SK-N-SH treated with all-trans-retinoic acid at 6 μM for 48 hours (cell line): ENCODE results near the gene MED20.

Experiments
- ATAC-seq: fragments of 200-7000 bp; cut with Tn5 transposase; 3 replicates; pipeline ENCODE4 v1.9.1; 2020; ENCODE audit warnings: mild to moderate bottlenecking, moderate library complexity
- BACH2 ChIP-seq: fragments of 250-450 bp; sonication (Bioruptor Pico); IDR thresholded peaks from 2 replicates; pipeline ENCODE4 v1.9.0; 2021; ENCODE audit warnings: mild to moderate bottlenecking, borderline replicate concordance
- ESRRG ChIP-seq: fragments of 250-450 bp; sonication (Bioruptor Pico); IDR thresholded peaks from 2 replicates; pipeline ENCODE4 v1.6.1; 2021; ENCODE audit warnings: mild to moderate bottlenecking
- GLIS3 ChIP-seq: fragments of 250-450 bp; sonication (Bioruptor Pico); IDR thresholded peaks from 2 replicates; pipeline ENCODE4 v1.5.0; 2020; ENCODE audit warnings: mild to moderate bottlenecking, moderate library complexity
- OSR1 ChIP-seq: fragments of 250-450 bp; sonication (Bioruptor Pico); IDR thresholded peaks from 2 replicates; pipeline ENCODE4 v1.8.0; 2022; ENCODE audit warnings: moderate library complexity, mild to moderate bottlenecking, inconsistent platforms
- PPARA ChIP-seq: fragments of 250-450 bp; sonication (Bioruptor Pico); IDR thresholded peaks from 2 replicates; pipeline ENCODE4 v1.5.0; 2020; ENCODE audit warnings: mild to moderate bottlenecking, borderline replicate concordance
- TCF4 ChIP-seq: fragments of 250-450 bp; sonication (Bioruptor Pico); IDR thresholded peaks from 2 replicates; pipeline ENCODE4 v1.8.0; 2021; ENCODE audit warnings: mild to moderate bottlenecking, moderate library complexity, borderline replicate concordance
- ZFP30 ChIP-seq: fragments of 450-650 bp; formaldehyde crosslinking; IDR thresholded peaks from 2 replicates; pipeline ENCODE4 v1.5.0; 2022; ENCODE audit warnings: mild to moderate bottlenecking, moderate library complexity
- ZNF70 ChIP-seq: fragments of 450-650 bp; formaldehyde crosslinking; IDR thresholded peaks from 2 replicates; pipeline ENCODE4 v1.5.0; 2020; ENCODE audit warnings: mild to moderate bottlenecking, moderate library complexity
- TF ChIP-seq, protein P1 (sequence below): fragments of 250-450 bp; sonication (Bioruptor Pico); IDR thresholded peaks from 2 replicates; pipeline ENCODE4 v1.5.0; 2020; ENCODE audit warnings: mild to moderate bottlenecking, moderate library complexity

Gene MED20

DNA sequence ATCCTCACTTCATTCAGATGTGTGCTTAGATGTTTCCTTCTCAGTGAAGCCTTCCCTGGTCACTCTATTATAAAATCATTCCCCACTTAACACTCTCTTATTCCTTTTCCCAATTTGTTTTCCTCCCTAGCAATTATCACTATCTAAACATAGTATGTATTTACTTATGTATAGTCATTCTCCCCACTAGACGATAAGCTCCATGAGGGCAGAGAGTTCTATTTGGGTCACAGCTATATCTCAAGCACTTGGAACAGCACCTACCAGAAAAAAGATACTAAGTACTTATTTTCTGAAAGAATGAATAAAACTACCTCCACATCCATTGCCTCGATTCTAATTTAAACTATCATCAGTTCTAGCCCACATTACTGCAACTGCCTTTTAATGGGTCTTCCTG, 62.2 kb downstream of the MED20 start:
- no peak for ATAC-seq
- TF ChIP-seq GLIS3 (CRISPR knock-in tag) (no peak), ESRRG (CRISPR knock-in tag) (no peak), ZNF70 (CRISPR knock-in tag) (no peak), ZFP30 (CRISPR knock-in tag) (no peak), BACH2 (no peak), PPARA (CRISPR knock-in tag) (no peak), OSR1 (no peak), TCF4 (CRISPR knock-in tag) (no peak)
- TF ChIP-seq, protein P1, sequence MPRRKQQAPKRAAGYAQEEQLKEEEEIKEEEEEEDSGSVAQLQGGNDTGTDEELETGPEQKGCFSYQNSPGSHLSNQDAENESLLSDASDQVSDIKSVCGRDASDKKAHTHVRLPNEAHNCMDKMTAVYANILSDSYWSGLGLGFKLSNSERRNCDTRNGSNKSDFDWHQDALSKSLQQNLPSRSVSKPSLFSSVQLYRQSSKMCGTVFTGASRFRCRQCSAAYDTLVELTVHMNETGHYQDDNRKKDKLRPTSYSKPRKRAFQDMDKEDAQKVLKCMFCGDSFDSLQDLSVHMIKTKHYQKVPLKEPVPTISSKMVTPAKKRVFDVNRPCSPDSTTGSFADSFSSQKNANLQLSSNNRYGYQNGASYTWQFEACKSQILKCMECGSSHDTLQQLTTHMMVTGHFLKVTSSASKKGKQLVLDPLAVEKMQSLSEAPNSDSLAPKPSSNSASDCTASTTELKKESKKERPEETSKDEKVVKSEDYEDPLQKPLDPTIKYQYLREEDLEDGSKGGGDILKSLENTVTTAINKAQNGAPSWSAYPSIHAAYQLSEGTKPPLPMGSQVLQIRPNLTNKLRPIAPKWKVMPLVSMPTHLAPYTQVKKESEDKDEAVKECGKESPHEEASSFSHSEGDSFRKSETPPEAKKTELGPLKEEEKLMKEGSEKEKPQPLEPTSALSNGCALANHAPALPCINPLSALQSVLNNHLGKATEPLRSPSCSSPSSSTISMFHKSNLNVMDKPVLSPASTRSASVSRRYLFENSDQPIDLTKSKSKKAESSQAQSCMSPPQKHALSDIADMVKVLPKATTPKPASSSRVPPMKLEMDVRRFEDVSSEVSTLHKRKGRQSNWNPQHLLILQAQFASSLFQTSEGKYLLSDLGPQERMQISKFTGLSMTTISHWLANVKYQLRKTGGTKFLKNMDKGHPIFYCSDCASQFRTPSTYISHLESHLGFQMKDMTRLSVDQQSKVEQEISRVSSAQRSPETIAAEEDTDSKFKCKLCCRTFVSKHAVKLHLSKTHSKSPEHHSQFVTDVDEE (CRISPR knock-in tag): no peak
